ENCODE measurements around the gene DNAL4.

GRCh38 chr22:38783095-38783615 is 10.8 kb downstream of the DNAL4 start:
- TF ChIP-seq CTCF (optimal IDR thresholded peaks at IDR 0.05 in 1 of 3, IDR thresholded peaks at IDR 0.05 in 1 of 3, conservative IDR thresholded peaks at IDR 0.05 in 1 of 3; ENCODE audit: extremely low read depth in 1 of 3, insufficient read depth in 2 of 3, low read length in 3 of 3) (no peak), EZH2 (IDR thresholded peaks at IDR 0.05; ENCODE audit: low read length) (no peak)

Measured in keratinocyte (primary cell).